ENCODE results near the gene DGCR8.
"Not testable (repeated sequence)": the region's sequence is repeated elsewhere in the genome, so short reads cannot be mapped to it uniquely, and the experiment has no call there.

The DGCR8 gene

DNA sequence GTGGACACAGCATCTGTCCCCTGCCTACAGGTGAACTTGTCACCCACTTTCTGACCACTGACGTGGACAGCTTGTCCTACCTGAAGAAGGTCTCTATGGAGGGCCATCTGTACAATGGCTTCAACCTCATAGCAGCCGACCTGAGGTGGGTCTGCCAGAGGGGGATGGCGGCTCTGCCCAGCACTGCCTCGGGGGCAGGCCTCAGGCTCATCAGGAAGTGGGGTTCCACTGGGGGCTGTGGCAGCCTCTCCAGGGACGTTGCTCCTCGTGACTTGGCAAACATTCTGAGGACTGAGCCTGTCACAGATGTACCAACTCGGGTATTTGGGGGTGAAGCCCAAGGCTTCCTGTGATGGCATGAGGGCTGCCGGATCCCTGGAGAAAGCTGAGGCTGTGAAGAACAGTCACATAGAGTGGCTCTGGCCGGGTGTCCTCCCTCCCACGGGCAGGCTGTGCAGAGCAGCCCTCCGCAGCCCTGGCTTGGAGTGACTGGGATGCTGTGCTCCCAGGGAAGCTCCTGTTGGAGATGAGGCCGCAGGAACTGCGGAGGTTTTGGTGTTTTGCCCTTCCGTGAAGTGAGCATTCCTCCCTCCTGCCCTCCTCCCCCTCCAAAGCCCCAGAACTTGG, 26.5 kb upstream of the DGCR8 start:
- no peak for DNase-seq

DNA sequence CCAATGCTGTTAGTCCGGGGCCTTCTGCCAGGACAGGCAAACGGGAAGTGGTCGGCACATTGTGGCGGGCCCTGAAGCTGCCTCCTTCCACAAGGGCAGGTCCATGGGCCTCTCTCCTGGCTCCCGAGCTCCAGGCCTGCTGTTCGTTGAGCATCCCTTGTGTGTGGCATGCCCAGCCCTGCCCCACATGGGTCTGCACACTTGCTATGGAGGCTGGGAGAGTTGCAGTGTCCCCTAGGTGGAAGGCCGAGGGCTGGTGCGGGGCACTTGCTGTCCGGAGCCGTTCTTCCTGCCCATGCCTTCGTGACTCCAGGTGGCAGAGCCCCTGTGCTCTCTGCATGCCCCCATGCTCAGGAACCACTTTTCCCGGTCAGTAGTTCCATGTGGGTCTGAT, 26.0 kb upstream of the DGCR8 start:
- no peak for DNase-seq

DNA sequence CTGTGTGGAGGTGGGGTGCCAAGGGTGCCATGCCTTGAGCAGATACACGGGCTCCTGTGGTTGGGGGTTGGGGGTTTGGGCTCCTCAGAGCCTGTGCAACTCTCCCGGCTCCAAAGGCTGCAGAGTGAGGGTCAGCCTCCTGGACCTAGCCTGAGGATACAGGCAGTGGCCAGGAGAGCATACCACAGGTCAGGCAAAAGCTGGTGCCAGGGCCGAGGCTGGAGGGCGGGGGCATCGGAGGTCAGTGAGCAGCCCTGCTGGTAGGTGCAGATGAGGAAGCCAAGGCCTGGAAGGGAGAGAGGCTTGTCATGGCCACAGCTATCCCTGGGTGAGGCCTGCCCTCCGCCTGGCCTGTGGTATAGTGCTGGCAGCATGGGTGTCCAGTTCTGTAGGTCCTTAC, 25.6 kb upstream of the DGCR8 start:
- no peak for DNase-seq

DNA sequence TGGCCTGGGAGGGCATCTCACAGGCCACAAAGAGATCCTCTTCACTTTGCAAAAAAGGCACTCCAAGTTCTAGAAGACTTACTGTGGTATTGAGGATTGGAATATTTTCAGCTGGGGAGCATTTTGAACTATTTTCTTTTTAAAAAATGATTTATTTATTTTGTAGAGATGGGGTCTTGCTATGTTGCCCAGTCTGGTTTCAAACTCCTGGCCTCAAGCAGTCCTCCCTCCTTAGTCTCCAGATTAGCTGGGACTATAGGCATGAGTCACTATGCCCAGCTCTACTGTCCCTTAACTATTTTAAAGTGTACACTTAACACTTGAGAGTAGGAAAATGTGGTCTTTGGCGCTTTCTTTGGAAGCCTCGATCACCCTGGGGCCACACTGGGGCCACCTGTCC, 24.9 kb upstream of the DGCR8 start:
- DNase-seq, result no peak

DNA sequence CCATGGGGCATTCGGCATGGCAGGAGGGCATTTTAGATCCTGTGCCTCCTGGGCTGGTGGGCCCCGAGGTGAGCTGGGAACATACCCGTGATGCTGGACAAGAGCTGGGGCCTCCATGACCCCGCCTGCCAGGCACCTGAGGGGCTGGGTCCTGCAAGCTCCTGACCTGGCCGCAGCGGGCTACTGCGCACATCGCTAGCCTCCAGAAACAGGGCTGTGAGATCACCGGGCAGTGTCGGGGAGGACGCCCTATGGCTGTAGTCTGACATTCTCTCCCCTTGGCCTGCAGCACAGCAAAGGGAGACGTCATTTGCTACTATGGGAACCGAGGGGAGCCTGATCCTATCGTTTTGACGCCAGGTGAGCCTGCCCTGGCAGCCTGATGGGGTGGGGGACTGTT, 24.4 kb upstream of the DGCR8 start:
- DNase-seq, result no peak

DNA sequence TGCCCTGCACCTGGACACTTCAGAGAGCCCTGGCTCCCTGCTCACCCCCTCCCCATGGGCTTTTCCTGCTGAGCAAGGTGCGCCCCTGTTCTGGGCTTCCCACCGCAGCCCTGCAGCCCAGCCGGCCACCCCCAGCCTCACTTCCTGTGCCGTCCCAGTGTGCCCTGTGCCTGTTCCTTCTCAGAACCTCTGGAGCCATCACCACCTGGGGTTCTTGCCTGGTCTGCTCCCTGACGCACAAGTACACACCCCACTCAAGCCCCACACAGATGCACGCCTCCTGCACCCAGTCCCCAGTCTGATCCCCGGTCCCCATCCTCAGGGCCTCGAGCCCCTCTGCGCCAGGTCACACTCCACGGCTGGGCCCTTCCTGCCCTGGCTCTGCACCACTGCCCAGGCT, 23.9 kb upstream of the DGCR8 start:
- DNase-seq, result no peak

DNA sequence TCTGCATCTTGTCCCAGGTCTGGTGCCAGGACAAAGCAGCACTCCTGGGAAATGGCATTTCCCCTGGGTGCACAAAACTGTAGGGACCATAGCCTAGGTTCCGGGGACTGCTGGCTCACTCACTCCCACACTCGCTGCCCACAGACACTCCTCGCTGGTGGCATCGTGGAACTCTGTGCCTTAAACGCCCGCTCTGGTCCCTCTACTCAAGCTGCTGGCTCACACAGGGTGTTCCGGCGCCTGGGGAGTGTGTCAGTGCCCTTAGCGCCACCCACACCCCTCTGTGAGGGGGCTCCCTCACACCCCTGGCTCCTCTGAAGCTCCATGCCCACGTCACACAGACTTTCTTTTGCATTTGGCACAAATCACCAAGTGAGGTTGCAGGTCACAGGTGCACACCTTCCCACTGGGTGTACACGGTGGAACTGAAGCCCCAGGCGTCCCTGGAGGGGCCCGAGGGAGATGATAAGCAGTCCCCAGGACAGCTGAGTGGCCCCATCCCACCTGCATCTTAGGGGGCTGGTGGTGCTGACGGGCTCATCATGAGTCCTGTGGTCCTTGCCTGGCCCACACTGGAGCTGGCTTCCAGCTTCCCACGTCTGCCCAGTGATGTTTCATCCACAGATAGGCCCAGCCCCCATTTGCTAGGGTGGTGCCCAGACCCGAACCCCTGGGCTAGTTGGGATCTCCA, 23.2 kb upstream of the DGCR8 start:
- no peak for DNase-seq

DNA sequence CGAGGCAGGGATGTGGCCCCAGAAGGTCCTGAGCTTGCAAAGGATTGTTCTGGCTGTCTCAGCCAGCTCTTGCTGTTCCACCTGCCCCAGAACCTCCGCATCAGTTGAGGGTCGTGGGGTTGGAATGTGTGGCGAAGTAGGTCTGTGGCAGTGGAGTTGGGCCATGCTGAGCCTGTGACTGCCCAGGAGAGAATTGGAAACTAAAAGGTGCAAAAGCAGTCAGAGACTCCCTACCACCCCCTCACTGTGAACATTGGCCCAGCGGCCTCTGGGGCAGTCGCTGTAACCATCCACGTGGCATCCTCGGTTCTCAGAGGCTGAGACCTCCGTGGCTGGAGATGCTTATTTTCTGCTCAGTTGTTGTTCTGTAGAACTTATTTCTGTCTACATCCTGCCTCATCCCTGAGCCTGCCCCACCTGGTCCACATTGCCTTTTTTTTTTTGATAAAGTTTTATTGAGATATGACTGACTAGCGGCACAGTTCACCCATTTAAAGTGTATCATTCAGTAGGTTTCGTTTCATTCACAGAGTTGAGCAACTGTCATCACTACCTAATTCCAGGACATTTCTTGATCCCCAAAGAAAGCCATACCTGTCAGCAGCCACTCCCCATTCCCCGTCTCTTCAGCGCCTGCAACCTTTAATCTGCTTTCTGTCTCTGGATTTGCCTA, 22.3 kb upstream of the DGCR8 start:
- DNase-seq, result no peak

DNA sequence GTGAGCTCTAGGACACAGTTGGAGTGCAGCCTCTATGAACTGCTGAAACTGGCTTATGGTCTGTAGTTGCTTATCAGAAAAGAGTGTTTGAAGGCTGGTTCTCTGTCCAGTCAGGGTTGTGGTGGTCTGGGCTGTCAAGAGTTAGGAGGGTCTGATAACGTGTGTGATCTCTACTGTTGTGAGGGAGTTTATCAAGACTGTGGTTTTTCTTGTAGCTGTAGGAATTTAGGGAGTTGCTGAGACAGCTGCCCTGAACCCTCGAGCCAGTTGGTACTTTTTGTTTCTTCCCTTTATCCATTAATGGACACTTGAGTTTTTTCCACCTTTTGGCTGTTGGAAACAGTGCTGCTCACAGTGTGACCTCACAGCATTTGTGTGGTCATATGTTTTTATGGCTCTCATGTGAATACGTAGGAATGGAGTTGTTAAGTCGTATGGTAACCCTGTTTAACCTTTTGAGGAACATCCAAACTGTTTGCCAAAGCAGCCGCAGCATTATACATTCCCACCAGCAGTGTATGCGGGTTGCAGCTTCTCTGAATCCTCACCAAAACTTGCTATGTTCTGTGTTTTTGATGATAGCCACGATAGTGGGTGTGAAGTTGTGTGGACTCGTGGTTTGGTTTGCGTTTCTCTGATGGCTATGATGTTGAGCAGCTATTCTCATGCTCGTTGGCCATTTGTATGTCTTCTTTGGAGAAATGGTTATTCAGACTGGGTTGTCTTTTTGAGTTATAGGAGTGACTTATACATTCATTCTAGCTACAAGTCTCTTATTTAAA, 20.9 kb upstream of the DGCR8 start:
- no peak for DNase-seq

DNA sequence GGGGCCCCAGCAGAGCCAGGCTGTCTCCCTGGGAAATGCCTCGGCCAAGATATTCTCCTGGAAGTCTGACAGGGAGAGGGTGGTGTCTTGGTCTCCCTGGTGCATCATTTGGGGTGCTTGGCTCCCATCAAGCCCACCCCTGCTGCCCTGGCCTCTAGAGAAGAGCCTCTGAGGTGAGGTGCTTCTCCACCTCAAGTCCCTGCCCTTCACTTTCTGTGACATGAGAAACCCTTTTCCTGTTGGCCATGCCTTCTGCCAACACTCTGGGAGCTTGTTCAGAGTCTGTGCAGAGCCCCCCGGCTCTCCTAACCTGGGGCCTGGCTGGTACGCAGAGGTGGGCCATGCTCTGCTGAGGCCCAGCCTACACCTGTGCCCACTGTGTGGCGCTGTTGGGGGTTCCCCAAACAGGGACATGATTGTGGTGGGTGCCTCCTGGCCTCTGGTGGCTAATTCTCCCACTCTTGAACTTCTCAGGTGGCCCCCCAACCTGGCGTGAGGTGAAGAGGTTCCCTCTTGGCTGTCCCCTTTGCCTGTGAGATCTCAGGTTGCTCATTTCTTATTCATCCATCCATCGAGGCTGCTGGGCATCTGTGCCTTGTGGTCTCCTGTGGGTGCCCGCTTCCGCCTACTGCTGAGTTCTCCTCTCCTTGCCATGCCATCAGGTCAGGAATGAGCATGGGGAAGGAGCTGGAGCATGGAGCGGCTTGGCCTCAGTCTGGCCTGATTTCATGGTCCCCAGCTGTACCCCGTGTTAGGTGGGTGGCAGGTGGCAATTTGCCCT, 19.2 kb upstream of the DGCR8 start:
- no peak for DNase-seq

DNA sequence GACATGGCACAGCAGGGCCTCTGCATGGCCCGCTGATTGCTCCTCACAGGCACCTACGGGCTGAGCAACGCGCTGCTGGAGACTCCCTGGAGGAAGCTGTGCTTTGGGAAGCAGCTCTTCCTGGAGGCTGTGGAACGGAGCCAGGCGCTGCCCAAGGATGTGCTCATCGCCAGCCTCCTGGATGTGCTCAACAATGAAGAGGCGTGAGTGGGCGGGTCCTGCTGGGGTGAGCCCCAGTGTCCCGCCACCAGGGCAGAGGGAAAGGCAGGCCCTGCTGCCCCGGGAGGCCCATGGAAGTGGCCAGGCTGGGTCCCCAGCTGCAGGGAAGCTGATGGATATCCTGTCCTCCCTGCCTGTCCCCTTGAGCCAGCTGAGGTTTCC, 18.6 kb upstream of the DGCR8 start:
- DNase-seq, result no peak

DNA sequence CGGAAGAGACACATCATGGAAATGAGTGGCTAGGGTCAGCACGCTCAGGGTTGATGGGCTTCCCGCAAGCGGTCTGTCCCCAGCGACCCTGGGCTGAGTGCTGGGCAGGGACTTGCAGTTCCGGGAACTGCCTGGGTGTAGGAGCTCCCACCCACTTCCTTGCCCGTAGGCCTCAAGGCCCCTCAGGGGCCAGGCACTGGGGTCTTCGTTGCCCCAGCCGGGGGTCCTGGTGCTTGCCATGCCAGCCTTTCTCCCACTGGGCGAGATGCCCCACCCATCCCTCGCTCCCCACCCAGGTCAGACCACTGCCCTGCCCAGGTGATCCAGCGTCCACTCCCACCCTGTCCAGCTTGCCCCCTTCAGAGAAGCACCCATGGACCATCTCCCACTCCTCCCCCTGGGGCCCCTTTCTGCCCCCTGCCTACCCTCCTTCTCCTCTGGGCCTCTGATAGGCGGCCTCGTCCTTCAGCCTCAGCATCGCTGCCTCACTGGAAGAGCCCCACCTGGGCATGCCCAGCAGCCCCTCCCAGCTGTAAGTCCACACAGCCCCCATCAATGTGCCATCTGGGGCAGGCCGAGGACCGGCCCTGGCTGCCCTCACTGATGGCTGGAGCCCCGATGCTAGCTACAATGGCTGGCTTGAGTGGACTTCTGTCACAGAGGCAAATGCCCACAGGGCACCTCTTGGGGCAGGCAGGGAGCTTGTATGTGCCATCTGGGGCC, 17.8 kb upstream of the DGCR8 start:
- no peak for DNase-seq

DNA sequence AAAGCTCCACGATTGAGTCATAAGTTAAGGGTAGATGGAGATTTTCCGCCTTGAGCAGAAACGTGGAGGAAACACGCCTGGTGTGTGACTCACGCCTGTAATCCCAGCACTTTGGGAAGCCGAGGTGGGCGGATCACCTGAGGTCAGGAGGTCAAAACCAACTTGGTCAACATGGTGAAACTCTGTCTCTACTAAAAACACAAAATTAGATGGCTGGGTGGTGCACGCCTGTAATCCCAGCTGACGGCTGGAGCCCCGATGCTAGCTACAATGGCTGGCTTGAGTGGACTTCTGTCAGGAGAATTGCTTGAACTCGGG, 17.3 kb upstream of the DGCR8 start:
- no peak for DNase-seq

DNA sequence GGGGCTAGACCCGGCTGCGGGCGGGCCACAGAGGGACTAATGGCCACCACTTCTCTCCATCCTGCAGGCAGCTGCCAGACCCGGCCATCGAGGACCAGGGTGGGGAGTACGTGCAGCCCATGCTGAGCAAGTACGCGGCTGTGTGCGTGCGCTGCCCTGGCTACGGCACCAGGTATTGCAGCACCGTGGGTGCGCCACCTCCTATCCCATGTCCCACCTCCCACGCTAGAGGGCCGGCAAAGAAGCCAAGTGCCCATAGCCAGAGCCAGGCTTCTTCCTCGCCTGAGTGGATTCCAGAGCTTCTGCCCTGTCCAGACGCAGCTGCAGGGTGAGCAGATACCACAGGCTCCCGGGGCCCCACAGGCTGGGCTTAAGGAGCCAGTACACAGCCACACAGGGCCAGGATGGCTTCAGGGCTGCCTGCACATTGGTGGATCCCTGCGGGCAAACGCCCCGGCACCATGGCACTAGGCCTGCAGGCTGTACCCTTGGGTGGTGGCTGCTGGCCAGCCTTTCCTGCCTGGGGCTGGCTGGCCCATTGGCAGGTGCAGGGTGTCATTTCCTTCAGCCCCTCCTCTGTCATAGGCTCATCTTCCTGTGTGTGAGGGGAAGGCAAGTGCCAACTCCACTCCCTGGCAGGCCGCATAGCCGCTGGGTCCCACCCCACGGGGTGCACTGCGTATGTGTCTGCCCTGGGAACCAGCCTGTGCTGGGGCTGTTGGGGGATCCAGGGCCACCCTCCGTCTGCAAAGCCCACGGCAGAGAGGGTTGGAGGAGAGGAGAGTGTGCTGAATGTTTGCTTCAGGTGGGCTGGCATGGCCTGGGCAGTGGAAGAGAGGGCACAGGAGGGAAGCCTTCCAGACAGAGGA, 16.5 kb upstream of the DGCR8 start:
- DNase-seq, result no peak

DNA sequence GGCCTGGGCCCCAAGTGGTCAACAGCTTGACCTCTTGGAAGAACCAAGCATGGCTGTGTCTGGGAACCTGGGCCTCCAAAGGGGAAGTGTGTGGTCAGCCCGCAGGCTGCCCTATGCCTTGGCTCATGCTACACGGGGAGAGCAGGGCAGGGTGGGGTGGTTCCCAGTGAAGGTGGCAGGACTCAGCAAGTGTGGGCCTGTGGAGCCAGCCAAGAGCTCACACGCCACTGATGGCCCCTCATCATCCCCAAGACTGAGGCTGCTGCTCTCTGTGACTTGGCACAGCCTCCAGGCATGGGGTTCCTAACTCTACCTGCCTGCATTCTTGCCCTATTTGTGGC, 15.9 kb upstream of the DGCR8 start:
- DNase-seq, result no peak

DNA sequence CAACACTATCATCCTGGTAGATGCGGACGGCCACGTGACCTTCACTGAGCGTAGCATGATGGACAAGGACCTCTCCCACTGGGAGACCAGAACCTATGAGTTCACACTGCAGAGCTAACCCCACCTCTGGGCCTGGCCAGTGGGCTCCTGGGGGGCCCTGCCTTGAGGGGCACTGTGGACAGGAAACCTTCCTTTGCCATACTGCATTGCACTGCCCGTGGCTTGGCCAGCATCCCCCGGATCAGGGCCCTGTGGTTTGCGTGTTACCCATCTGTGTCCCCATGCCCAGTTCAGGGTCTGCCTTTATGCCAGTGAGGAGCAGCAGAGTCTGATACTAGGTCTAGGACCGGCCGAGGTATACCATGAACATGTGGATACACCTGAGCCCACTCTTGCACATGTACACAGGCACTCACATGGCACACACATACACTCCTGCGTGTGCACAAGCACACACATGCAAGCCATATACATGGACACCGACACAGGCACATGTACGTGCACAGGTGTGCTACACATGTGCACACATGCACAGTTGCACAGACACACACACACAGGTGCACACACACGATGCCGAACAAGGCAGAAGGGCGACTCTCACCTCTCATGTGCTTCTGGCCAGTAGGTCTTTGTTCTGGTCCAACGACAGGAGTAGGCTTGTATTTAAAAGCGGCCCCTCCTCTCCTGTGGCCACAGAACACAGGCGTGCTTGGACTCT, 15.3 kb upstream of the DGCR8 start:
- DNase-seq, result no peak

DNA sequence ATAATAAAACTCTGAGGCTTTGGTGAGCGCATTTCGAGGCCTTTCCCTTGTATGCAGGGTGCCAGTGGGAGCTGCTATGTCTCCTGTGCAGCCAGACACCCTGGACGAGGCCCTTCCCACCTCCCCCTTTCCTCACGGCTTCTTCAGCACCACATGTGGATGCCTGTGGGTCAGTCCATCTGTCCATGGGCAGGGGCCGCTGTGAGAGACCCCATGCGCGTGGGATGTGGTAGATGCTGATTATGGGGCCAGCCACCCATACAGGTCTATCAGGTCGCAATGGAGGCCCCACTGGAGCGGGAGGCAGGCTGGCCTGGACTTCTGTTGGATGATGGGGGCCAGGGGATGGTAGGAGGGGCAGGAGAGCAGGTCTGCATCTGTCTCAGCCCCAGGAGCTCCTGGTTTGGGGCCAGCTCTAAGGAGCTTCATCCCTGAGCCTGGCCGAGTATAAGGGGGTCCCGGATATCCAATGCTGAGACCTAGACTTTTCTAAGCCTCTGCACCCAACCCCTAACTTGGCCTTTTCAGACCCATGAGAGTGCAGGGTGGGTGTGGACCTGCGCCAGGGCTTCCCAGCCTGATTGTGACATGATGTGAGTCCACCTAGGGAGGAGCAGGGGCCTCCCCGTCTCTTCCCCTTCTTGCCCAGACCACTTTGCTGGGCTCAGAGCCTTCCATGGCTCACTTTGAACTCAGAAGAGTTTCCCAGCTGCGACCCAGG, 14.0 kb upstream of the DGCR8 start:
- no peak for DNase-seq

DNA sequence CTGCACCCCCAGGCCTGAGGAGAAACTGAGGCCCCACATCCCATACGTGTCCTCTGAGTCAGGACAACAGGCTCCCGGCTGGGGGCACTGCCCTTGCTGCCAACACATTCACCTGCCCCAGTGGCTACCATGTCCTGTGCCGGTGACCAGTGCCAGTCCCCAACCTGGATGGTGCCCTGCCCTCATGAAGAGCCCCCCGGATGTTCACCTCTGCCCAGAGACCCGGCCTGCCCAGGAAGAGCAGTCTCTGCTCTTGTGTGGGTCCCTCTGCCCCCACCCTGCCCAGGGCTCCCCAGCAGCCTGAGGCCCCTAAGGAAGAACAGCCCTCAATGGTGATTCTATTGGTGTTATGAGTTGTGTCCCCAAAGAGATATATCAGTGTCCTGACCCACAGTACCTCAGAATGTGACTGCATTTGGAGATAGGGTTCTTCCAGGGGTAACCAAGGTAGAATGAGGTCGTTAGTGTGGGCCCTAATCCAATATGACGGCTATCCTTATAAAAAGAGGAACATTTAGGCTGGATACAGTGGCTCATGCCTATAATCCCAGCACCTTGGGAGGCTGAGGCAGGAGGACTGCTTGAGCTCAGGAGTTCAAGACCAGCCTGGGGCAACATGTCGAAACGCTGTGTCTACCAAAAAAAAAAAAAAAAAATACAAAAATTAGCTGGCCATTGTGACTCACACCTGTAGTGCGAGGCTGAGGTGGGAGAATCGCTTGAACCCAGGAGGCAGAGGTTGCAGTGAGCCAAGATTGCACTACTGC, 13.2 kb upstream of the DGCR8 start:
- DNase-seq, result no peak

DNA sequence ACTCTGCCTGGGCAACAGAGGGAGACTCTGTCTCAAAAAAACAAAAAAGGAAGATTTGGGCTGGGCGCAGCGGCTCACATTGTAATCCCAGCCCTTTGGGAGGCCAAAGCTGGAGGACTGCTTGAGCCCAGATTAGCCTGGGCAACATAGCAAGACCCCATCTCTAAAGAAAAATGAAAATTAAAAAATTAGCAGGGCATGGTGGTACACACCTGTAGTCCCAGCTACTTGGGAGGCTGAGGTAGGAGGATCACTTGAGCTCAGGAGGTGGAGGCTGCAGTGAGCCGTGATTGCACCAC, 12.7 kb upstream of the DGCR8 start:
- not testable (repeated sequence) for DNase-seq

DNA sequence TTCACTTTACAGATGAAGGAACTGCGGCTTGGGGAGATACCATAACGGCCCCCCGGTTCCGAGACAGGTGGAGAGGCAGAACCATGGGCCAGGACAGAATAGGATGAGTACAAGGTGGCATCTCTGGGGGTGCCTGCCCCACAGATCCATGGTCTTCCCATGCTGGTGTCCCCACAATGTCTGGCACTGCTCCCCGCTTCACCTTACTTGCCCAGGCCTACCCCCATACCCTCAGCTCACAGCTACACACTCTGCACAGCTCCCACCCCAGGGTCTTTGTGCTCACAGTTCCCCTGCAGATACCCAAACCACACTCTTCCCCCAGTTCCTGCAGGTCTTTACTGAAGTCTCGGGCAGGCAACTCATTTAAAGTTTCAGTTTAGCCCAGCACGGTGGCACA, 11.4 kb upstream of the DGCR8 start:
- DNase-seq, result no peak

Measured in activated CD4-positive, alpha-beta T cell treated with anti-CD3 and anti-CD28 coated beads, Interleukin-10, Interleukin-2, amounts not matched to agents 100 ng/mL and 50 ng/mL, durations not matched to agents 16 hours and 8 hours (primary cell).